Right atrium auricular region (tissue), 2 donors: ENCODE measurements around the gene RCAN3. TPM values are rescaled to one million over a fixed set of nuclear protein-coding genes. Genes with fewer than 3 reads are reported as not detected.

Experiments used
- DNase-seq: peaks from one replicate; pipeline ENCODE4 v3.0.0-alpha.2; 2019; ENCODE audit warnings: low spot score
- H3K27ac ChIP-seq, 2 donors: fragments of 200-600 bp; sonication (generic); 1 replicate in 1 of 2; 2 replicates in 1 of 2; pipeline ENCODE4 v1.5.1; 2016 to 2019
- H3K27me3 ChIP-seq, 2 donors: fragments of 200-600 bp; sonication (generic); one replicate each; pipeline versions ENCODE4 v1.5.1 to v1.6.0; 2017 to 2019
- H3K36me3 ChIP-seq: fragments of 200-600 bp; sonication (generic); one replicate; pipeline ENCODE4 v1.5.1; 2016
- H3K4me1 ChIP-seq, 2 donors: fragments of 200-600 bp; sonication (generic); one replicate each; pipeline versions ENCODE4 v1.5.1 to v1.6.0; 2017 to 2019
- H3K4me3 ChIP-seq, 2 donors: fragments of 200-600 bp; sonication (generic); 1 replicate in 1 of 2; 2 replicates in 1 of 2; pipeline ENCODE4 v1.5.1; 2017 to 2019; ENCODE audit warnings: mild to moderate bottlenecking in 1 of 2, moderate library complexity in 1 of 2
- H3K9me3 ChIP-seq, 2 donors: fragments of 200-600 bp; sonication (generic); one replicate each; pipeline ENCODE4 v1.5.1; 2019
- CTCF ChIP-seq, 2 donors: fragments of 200-600 bp; sonication (generic); IDR thresholded peaks; one replicate each; pipeline ENCODE4 v1.5.1; 2019; ENCODE audit warnings: antibody characterized with exemption in 2 of 2
- total RNA-seq, 2 donors: library from RNA; depleted of rRNA; stranded (reverse); fragments of >200 nt; gene quantifications; one replicate each; pipeline ENCODE4 v1.1.0, GENCODE V29; 2016

Gene RCAN3
- total RNA-seq, 2 donors from 2014 or later = 5.0 to 7.5 TPM

GRCh38 chr1:24556414-24556795 lies 53.8 kb downstream of the RCAN3 start:
- Histone ChIP-seq H3K9me3 (no peaks in the 10 kb centered on the region), H3K27me3 (no peaks in the 10 kb centered on the region), H3K36me3 (no peaks in the 10 kb centered on the region), H3K4me3 (peak overlapping the region in 1 of 2 donors; percentile 41), H3K4me1 (peaks cover 0 to 13% of the 10 kb centered on the region in 2 donors), H3K27ac (no peak overlapping the region)
- no peak for TF ChIP-seq CTCF (IDR thresholded peaks at IDR 0.05)
- DNase-seq = no peak

GRCh38 chr1:24557220-24557619 lies 54.6 kb downstream of the RCAN3 start:
- peaks cover 0 to 13% of the 10 kb centered on the region in 2 donors for H3K4me1 ChIP-seq
- no peak for TF ChIP-seq CTCF (IDR thresholded peaks at IDR 0.05)
- H3K36me3 ChIP-seq = no peaks in the 10 kb centered on the region
- no peak overlapping the region for H3K27ac ChIP-seq
- H3K9me3 ChIP-seq = no peaks in the 10 kb centered on the region
- no peak for DNase-seq
- H3K4me3 ChIP-seq = no peak overlapping the region
- no peaks in the 10 kb centered on the region for H3K27me3 ChIP-seq

- Histone ChIP-seq H3K27me3 (no peaks in the 10 kb centered on the region), H3K4me1 (peaks cover 0 to 13% of the 10 kb centered on the region in 2 donors), H3K36me3 (no peaks in the 10 kb centered on the region), H3K9me3 (no peaks in the 10 kb centered on the region), H3K4me3 (no peak overlapping the region), H3K27ac (no peak overlapping the region)
- no peak for DNase-seq
- no peak for TF ChIP-seq CTCF (IDR thresholded peaks at IDR 0.05)
These were observed 55.1 kb downstream of the RCAN3 start for GRCh38 chr1:24557711-24558131.

- Histone ChIP-seq H3K27me3 (no peaks in the 10 kb centered on the region), H3K4me1 (peaks cover 0 to 13% of the 10 kb centered on the region in 2 donors), H3K9me3 (no peaks in the 10 kb centered on the region), H3K4me3 (no peak overlapping the region), H3K27ac (no peak overlapping the region), H3K36me3 (no peaks in the 10 kb centered on the region)
- no peak for DNase-seq
- TF ChIP-seq CTCF (IDR thresholded peaks at IDR 0.05) = no peak
These were observed 55.8 kb downstream of the RCAN3 start for GRCh38 chr1:24558455-24558854.

GRCh38 chr1:24558902-24559791 lies 56.5 kb downstream of the RCAN3 start:
- TF ChIP-seq CTCF (IDR thresholded peaks at IDR 0.05) = no peak
- no peak for DNase-seq
- Histone ChIP-seq H3K4me1 (peaks cover 0 to 13% of the 10 kb centered on the region in 2 donors), H3K4me3 (no peak overlapping the region), H3K36me3 (no peaks in the 10 kb centered on the region), H3K27ac (no peak overlapping the region), H3K27me3 (no peaks in the 10 kb centered on the region), H3K9me3 (no peaks in the 10 kb centered on the region)
